ENCODE measurements around the gene HTR7. TPM values are rescaled to one million over a fixed set of nuclear protein-coding genes. Genes with fewer than 3 reads are reported as not detected.
A peak's percentile ranks its signal among the peaks of the same experiment; 100 is the strongest.

Gene HTR7
- total and polyA plus RNA-seq, 4 donors = 0.12 to 0.65 (median 0.33) TPM

GRCh38 chr10:90788199-90788491 lies 69.7 kb downstream of the HTR7 start:
- DNase-seq = no peak
- TF ChIP-seq CTCF (IDR thresholded peaks at IDR 0.05; ENCODE audit: control extremely low read depth, extremely low read depth) = no peak
- Histone ChIP-seq H3K36me3 (ENCODE audit: control insufficient read depth in 4 of 4, insufficient read depth in 4 of 4, low read length in 4 of 4) (no peaks in the 10 kb centered on the region), H3K27ac (ENCODE audit: low read depth in 1 of 2, low read length in 1 of 2) (no peak overlapping the region), H3K4me3 (no peak overlapping the region), H3K4me1 (ENCODE audit: control insufficient read depth in 5 of 5, insufficient read depth in 5 of 5, low read length in 5 of 5) (no peaks in the 10 kb centered on the region), H3K9ac (ENCODE audit: insufficient read depth in 1 of 2, low read length in 2 of 2) (no peak overlapping the region), H3K27me3 (ENCODE audit: control insufficient read depth in 3 of 3, insufficient read depth in 3 of 3, low read length in 2 of 3) (no peaks in the 10 kb centered on the region), H3K9me3 (ENCODE audit: control insufficient read depth in 4 of 4, insufficient read depth in 3 of 4, low read length in 3 of 4) (no peaks in the 10 kb centered on the region)
- ATAC-seq (ENCODE audit: insufficient read depth, low FRiP score) = no peak
- WGBS, 2 donors = 68 to 76% methylated on average over 3 of the region's 3 CpGs

- Histone ChIP-seq H3K36me3 (ENCODE audit: control insufficient read depth in 4 of 4, insufficient read depth in 4 of 4, low read length in 4 of 4) (no peaks in the 10 kb centered on the region), H3K9me3 (ENCODE audit: control insufficient read depth in 4 of 4, insufficient read depth in 3 of 4, low read length in 3 of 4) (no peaks in the 10 kb centered on the region), H3K9ac (ENCODE audit: insufficient read depth in 1 of 2, low read length in 2 of 2) (no peak overlapping the region), H3K4me3 (no peak overlapping the region), H3K4me1 (ENCODE audit: control insufficient read depth in 5 of 5, insufficient read depth in 5 of 5, low read length in 5 of 5) (no peaks in the 10 kb centered on the region), H3K27me3 (ENCODE audit: control insufficient read depth in 3 of 3, insufficient read depth in 3 of 3, low read length in 2 of 3) (no peaks in the 10 kb centered on the region), H3K27ac (ENCODE audit: low read depth in 1 of 2, low read length in 1 of 2) (no peak overlapping the region)
- TF ChIP-seq CTCF (IDR thresholded peaks at IDR 0.05; ENCODE audit: control extremely low read depth, extremely low read depth) = peak; percentile 56
- peak; percentile 53 for ATAC-seq (ENCODE audit: insufficient read depth, low FRiP score)
- WGBS, 2 donors = 67 to 88% methylated on average over 9 of the region's 9 CpGs
- DNase-seq = peak; percentile 36 to 56 (median 49)
Observed at GRCh38 chr10:90787393-90788198, 70.2 kb downstream of the HTR7 start.

- Histone ChIP-seq H3K9ac (ENCODE audit: insufficient read depth in 1 of 2, low read length in 2 of 2) (no peak overlapping the region), H3K4me1 (ENCODE audit: control insufficient read depth in 5 of 5, insufficient read depth in 5 of 5, low read length in 5 of 5) (no peaks in the 10 kb centered on the region), H3K36me3 (ENCODE audit: control insufficient read depth in 4 of 4, insufficient read depth in 4 of 4, low read length in 4 of 4) (no peaks in the 10 kb centered on the region), H3K9me3 (ENCODE audit: control insufficient read depth in 4 of 4, insufficient read depth in 3 of 4, low read length in 3 of 4) (peaks cover 0 to 3% (median 0%) of the 10 kb centered on the region in 4 donors), H3K27me3 (ENCODE audit: control insufficient read depth in 3 of 3, insufficient read depth in 3 of 3, low read length in 2 of 3) (no peaks in the 10 kb centered on the region), H3K27ac (ENCODE audit: low read depth in 1 of 2, low read length in 1 of 2) (no peak overlapping the region), H3K4me3 (no peak overlapping the region)
- ATAC-seq (ENCODE audit: insufficient read depth, low FRiP score) (no peak), DNase-seq (no peak)
- TF ChIP-seq CTCF (IDR thresholded peaks at IDR 0.05; ENCODE audit: control extremely low read depth, extremely low read depth) = no peak
- WGBS, 2 donors = 75 to 84% methylated on average over 4 of the region's 4 CpGs
Observed at GRCh38 chr10:90785782-90786181, 72.1 kb downstream of the HTR7 start.

- Histone ChIP-seq H3K27ac (ENCODE audit: low read depth in 1 of 2, low read length in 1 of 2) (no peak overlapping the region), H3K4me1 (ENCODE audit: control insufficient read depth in 5 of 5, insufficient read depth in 5 of 5, low read length in 5 of 5) (no peaks in the 10 kb centered on the region), H3K4me3 (no peak overlapping the region), H3K9me3 (ENCODE audit: control insufficient read depth in 4 of 4, insufficient read depth in 3 of 4, low read length in 3 of 4) (peaks cover 0 to 3% (median 0%) of the 10 kb centered on the region in 4 donors), H3K27me3 (ENCODE audit: control insufficient read depth in 3 of 3, insufficient read depth in 3 of 3, low read length in 2 of 3) (no peaks in the 10 kb centered on the region), H3K9ac (ENCODE audit: insufficient read depth in 1 of 2, low read length in 2 of 2) (no peak overlapping the region), H3K36me3 (ENCODE audit: control insufficient read depth in 4 of 4, insufficient read depth in 4 of 4, low read length in 4 of 4) (no peaks in the 10 kb centered on the region)
- 66 to 85% methylated on average over 4 of the region's 4 CpGs for WGBS, 2 donors
- no peak for TF ChIP-seq CTCF (IDR thresholded peaks at IDR 0.05; ENCODE audit: control extremely low read depth, extremely low read depth)
- DNase-seq (no peak), ATAC-seq (ENCODE audit: insufficient read depth, low FRiP score) (no peak)
Observed at GRCh38 chr10:90784771-90785170, 73.1 kb downstream of the HTR7 start.
